ENCODE measurements around the gene SDK2.

The SDK2 gene

GRCh38 chr17:73605444-73605843, 38.8 kb downstream of the SDK2 start:
- H2AFZ ChIP-seq (ENCODE audit: low read length): no peak overlapping the region
- peaks cover 66% of the 10 kb centered on the region for H3K27me3 ChIP-seq (replicated peaks; ENCODE audit: insufficient read depth, low read length)
- H3K79me2 ChIP-seq (ENCODE audit: low read length): no peaks in the 10 kb centered on the region
- H3K4me1 ChIP-seq (ENCODE audit: low read length): no peaks in the 10 kb centered on the region
- no peak overlapping the region for H3K4me3 ChIP-seq (ENCODE audit: low read length)
- H3F3A ChIP-seq (ENCODE audit: insufficient read depth, low read length): no peaks in the 10 kb centered on the region
- no peak overlapping the region for H3K9ac ChIP-seq (ENCODE audit: low read length)
- H3K9me2 ChIP-seq (replicated peaks; ENCODE audit: insufficient read depth, low read length): no peaks in the 10 kb centered on the region
- no peak overlapping the region for H3K27ac ChIP-seq (ENCODE audit: low read length)
- TF ChIP-seq EZH2phosphoT487 (IDR thresholded peaks at IDR 0.05; ENCODE audit: low read length) (no peak), EZH2 (optimal IDR thresholded peaks at IDR 0.05; ENCODE audit: low read depth, low read length) (no peak)
- TF ChIP-seq, protein P1, sequence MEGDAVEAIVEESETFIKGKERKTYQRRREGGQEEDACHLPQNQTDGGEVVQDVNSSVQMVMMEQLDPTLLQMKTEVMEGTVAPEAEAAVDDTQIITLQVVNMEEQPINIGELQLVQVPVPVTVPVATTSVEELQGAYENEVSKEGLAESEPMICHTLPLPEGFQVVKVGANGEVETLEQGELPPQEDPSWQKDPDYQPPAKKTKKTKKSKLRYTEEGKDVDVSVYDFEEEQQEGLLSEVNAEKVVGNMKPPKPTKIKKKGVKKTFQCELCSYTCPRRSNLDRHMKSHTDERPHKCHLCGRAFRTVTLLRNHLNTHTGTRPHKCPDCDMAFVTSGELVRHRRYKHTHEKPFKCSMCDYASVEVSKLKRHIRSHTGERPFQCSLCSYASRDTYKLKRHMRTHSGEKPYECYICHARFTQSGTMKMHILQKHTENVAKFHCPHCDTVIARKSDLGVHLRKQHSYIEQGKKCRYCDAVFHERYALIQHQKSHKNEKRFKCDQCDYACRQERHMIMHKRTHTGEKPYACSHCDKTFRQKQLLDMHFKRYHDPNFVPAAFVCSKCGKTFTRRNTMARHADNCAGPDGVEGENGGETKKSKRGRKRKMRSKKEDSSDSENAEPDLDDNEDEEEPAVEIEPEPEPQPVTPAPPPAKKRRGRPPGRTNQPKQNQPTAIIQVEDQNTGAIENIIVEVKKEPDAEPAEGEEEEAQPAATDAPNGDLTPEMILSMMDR (IDR thresholded peaks at IDR 0.05; ENCODE audit: low read length): no peak
- H3K9me3 ChIP-seq (replicated peaks; ENCODE audit: insufficient read depth, low read length): no peaks in the 10 kb centered on the region
- no peaks in the 10 kb centered on the region for H4K20me1 ChIP-seq (ENCODE audit: insufficient read depth, low read length)
- DNase-seq: no peak
- no peak overlapping the region for H3K4me2 ChIP-seq (ENCODE audit: low read depth, low read length)
- no peaks in the 10 kb centered on the region for H3K36me3 ChIP-seq (replicated peaks; ENCODE audit: insufficient read depth, low read length)

DNA sequence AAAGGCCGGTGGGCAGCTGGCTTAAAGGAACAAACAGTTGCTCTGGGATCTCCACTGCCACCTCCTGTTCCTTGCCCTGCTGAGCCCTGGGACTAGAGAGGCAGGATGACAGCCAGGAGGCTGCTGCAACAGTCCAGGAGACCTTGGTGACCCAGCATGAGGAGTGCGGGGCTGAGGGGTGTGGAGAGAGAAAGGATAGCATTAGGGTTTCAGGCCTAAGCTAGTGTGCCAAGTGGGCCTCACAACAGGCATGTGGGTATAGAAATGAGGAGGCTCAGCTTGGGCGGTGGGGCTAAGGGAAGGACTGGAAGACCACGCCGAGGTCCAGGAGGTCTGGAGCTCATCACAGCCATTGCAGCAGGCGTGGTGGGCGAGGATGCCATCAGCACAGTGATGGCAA, 39.8 kb downstream of the SDK2 start:
- no peak overlapping the region for H2AFZ ChIP-seq (ENCODE audit: low read length)
- no peaks in the 10 kb centered on the region for H3K9me3 ChIP-seq (replicated peaks; ENCODE audit: insufficient read depth, low read length)
- H3K4me3 ChIP-seq (ENCODE audit: low read length): no peak overlapping the region
- H3K4me1 ChIP-seq (ENCODE audit: low read length): no peaks in the 10 kb centered on the region
- no peaks in the 10 kb centered on the region for H3K36me3 ChIP-seq (replicated peaks; ENCODE audit: insufficient read depth, low read length)
- H3K9me2 ChIP-seq (replicated peaks; ENCODE audit: insufficient read depth, low read length): no peaks in the 10 kb centered on the region
- no peak for DNase-seq
- H3K9ac ChIP-seq (ENCODE audit: low read length): no peak overlapping the region
- no peak overlapping the region for H3K27ac ChIP-seq (ENCODE audit: low read length)
- TF ChIP-seq, protein P1 (IDR thresholded peaks at IDR 0.05; ENCODE audit: low read length): no peak
- TF ChIP-seq EZH2phosphoT487 (IDR thresholded peaks at IDR 0.05; ENCODE audit: low read length): no peak
- no peak for TF ChIP-seq EZH2 (optimal IDR thresholded peaks at IDR 0.05; ENCODE audit: low read depth, low read length)
- no peaks in the 10 kb centered on the region for H3K79me2 ChIP-seq (ENCODE audit: low read length)
- H4K20me1 ChIP-seq (ENCODE audit: insufficient read depth, low read length): no peaks in the 10 kb centered on the region
- no peaks in the 10 kb centered on the region for H3F3A ChIP-seq (ENCODE audit: insufficient read depth, low read length)
- H3K4me2 ChIP-seq (ENCODE audit: low read depth, low read length): no peak overlapping the region
- H3K27me3 ChIP-seq (replicated peaks; ENCODE audit: insufficient read depth, low read length): peaks cover 67% of the 10 kb centered on the region

DNA sequence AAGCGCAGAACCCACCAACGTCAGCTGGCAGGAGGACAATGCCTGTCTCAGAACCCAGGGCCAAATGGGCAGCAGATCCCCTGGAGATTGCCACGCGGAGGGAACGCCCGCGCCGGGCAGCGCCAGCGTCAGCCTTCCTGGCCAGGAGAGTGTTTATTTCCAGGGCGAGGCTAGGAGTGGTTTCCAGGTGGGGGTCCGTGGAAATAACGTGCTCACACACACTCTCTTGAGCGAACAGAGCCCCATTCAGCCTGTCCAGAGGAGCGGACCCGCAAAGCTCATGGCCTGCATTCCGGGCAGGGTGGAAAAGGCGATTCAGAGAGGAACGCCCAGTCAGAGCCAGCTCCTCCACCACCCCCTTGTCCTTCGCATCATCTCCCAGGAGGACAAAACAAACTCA, 40.3 kb downstream of the SDK2 start:
- Histone ChIP-seq H3K4me1 (ENCODE audit: low read length) (no peaks in the 10 kb centered on the region), H3K4me2 (ENCODE audit: low read depth, low read length) (no peak overlapping the region), H3K36me3 (replicated peaks; ENCODE audit: insufficient read depth, low read length) (no peaks in the 10 kb centered on the region), H3K9me3 (replicated peaks; ENCODE audit: insufficient read depth, low read length) (no peaks in the 10 kb centered on the region), H3K9me2 (replicated peaks; ENCODE audit: insufficient read depth, low read length) (no peaks in the 10 kb centered on the region), H3F3A (ENCODE audit: insufficient read depth, low read length) (no peaks in the 10 kb centered on the region), H3K4me3 (ENCODE audit: low read length) (no peak overlapping the region), H3K79me2 (ENCODE audit: low read length) (no peaks in the 10 kb centered on the region), H4K20me1 (ENCODE audit: insufficient read depth, low read length) (no peaks in the 10 kb centered on the region), H2AFZ (ENCODE audit: low read length) (no peak overlapping the region), H3K27me3 (replicated peaks; ENCODE audit: insufficient read depth, low read length) (peaks cover 64% of the 10 kb centered on the region), H3K9ac (ENCODE audit: low read length) (no peak overlapping the region), H3K27ac (ENCODE audit: low read length) (no peak overlapping the region)
- no peak for DNase-seq
- TF ChIP-seq EZH2 (optimal IDR thresholded peaks at IDR 0.05; ENCODE audit: low read depth, low read length): no peak
- TF ChIP-seq EZH2phosphoT487 (IDR thresholded peaks at IDR 0.05; ENCODE audit: low read length): no peak
- TF ChIP-seq, protein P1 (IDR thresholded peaks at IDR 0.05; ENCODE audit: low read length): no peak

Measured in MM.1S (cell line).